Lung (tissue), 12 donors: ENCODE results near the gene PDZD2. TPM values are rescaled to one million over a fixed set of nuclear protein-coding genes. Genes with fewer than 3 reads are reported as not detected.

Experiments
- ATAC-seq: fragments of 200-7000 bp; cut with Tn5 transposase; one replicate; pipeline ENCODE4 v1.9.1; 2020; ENCODE audit warnings: moderate number of reproducible peaks; ENCODE audit not compliant: insufficient read depth, low FRiP score
- DNase-seq, 3 donors: peaks; one replicate each; pipeline ENCODE4 v3.0.0-alpha.2; 2013 to 2017
- H3K27ac ChIP-seq, 2 donors: one replicate each; pipeline ENCODE4 v1.5.1; 2013; ENCODE audit warnings: mild to moderate bottlenecking in 2 of 2, moderate library complexity in 2 of 2, control low read depth in 1 of 2, inconsistent platforms in 1 of 2, low read depth in 1 of 2, low read length in 1 of 2
- H3K27me3 ChIP-seq, 3 donors: one replicate each; pipeline ENCODE4 v1.5.1; 2013; ENCODE audit warnings: low read length in 2 of 3; ENCODE audit not compliant: control insufficient read depth in 3 of 3, insufficient read depth in 3 of 3
- H3K36me3 ChIP-seq, 4 donors: one replicate each; pipeline ENCODE4 v1.5.1; 2013; ENCODE audit warnings: low read length in 4 of 4, mild to moderate bottlenecking in 1 of 4, moderate library complexity in 1 of 4; ENCODE audit not compliant: control insufficient read depth in 4 of 4, insufficient read depth in 4 of 4
- H3K4me1 ChIP-seq, 5 donors: one replicate each; pipeline ENCODE4 v1.5.1; 2013; ENCODE audit warnings: low read length in 5 of 5, mild to moderate bottlenecking in 2 of 5, moderate library complexity in 1 of 5; ENCODE audit not compliant: control insufficient read depth in 5 of 5, insufficient read depth in 5 of 5
- H3K4me3 ChIP-seq: one replicate; pipeline ENCODE4 v1.5.1; 2013; ENCODE audit warnings: mild to moderate bottlenecking, control low read depth, moderate library complexity
- H3K9ac ChIP-seq, 2 donors: one replicate each; pipeline ENCODE4 v1.5.1; 2013; ENCODE audit warnings: low read length in 2 of 2, control low read depth in 1 of 2; ENCODE audit not compliant: insufficient read depth in 1 of 2
- H3K9me3 ChIP-seq, 4 donors: one replicate each; pipeline ENCODE4 v1.5.1; 2013; ENCODE audit warnings: low read length in 3 of 4, mild to moderate bottlenecking in 1 of 4, moderate library complexity in 1 of 4; ENCODE audit not compliant: control insufficient read depth in 4 of 4, insufficient read depth in 3 of 4
- CTCF ChIP-seq: IDR thresholded peaks from 2 replicates; pipeline ENCODE4 v1.5.1; 2012; ENCODE audit warnings: mild to moderate bottlenecking; ENCODE audit errors: control extremely low read depth, extremely low read depth
- WGBS, 2 donors: extraction: QIAGEN DNeasy Blood & Tissue Kit; methylation state at CpG; one replicate each; pipeline ENCODE4 v1.1.7; 2013; 5-methylcytosine and 5-hydroxymethylcytosine counted together
- polyA plus RNA-seq, 2 donors: library from polyadenylated mRNA; stranded (reverse); fragments of 200-250 nt; gene quantifications; one replicate each; pipeline ENCODE4 v1.2.1, GENCODE V29; 2013
- total RNA-seq, 2 donors: library from RNA; depleted of rRNA in 1 of 2; stranded (reverse); fragments of >200 nt in 1 of 2; gene quantifications; one replicate each; pipeline ENCODE4 v1.2.1, GENCODE V29; 2014 to 2021
- donor health status: control.
- donor health status: control.
- donor health status: Bipolar disorder and iron deficiency.
- donor health status: healthy.
- donor health status: DM: yes; HTN: yes; CAD: no.

PDZD2 gene
- total and polyA plus RNA-seq, 4 donors, result 9.2 to 56.3 (median 24.8) TPM

DNA sequence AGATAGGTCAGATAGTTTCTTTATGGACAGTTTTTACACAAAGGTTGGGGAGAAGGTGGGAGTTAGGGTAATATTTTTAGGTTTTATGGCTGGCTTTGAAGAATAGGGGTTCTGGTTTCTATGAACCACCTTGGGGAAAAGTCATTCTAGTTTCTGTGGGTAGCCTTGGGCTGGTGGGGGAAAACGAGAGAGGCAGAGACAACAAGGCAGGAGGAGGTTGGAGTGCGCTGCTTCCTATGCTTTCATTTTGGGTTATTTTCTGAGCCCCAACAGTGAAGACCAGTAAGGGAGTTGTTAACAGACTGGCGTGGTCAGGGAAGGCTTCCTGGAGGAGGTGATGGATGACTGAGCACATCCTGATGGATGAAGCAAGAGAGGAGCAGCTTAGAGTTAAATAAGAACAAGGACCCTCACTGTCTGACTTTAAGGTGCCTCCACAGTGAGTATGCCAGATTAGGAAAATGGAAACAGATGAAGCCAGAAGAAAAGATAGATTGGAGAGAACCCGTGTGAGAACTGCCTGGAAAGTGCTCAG, 81.9 kb downstream of the PDZD2 start:
- Histone ChIP-seq H3K9me3 (no peaks in the 10 kb centered on the region), H3K36me3 (no peaks in the 10 kb centered on the region), H3K27me3 (no peaks in the 10 kb centered on the region), H3K4me3 (peak overlapping the region; percentile 16), H3K9ac (no peak overlapping the region), H3K4me1 (no peaks in the 10 kb centered on the region), H3K27ac (no peak overlapping the region)
- WGBS, 2 donors, result 87% methylated on average over 4 of the region's 4 CpGs
- ATAC-seq (no peak), DNase-seq (no peak)
- TF ChIP-seq CTCF, result no peak

GRCh38 chr5:31722111-31722510, 83.2 kb downstream of the PDZD2 start:
- no peaks in the 10 kb centered on the region for H3K27me3 ChIP-seq
- DNase-seq (no peak), ATAC-seq (no peak)
- no peaks in the 10 kb centered on the region for H3K9me3 ChIP-seq
- TF ChIP-seq CTCF, result no peak
- no peaks in the 10 kb centered on the region for H3K36me3 ChIP-seq
- H3K4me3 ChIP-seq, result no peak overlapping the region
- 84 to 90% methylated on average over 4 of the region's 4 CpGs for WGBS, 2 donors
- H3K9ac ChIP-seq, result no peak overlapping the region
- H3K27ac ChIP-seq, result no peak overlapping the region
- H3K4me1 ChIP-seq, result peaks cover 0 to 5% (median 0%) of the 10 kb centered on the region in 5 donors

DNA sequence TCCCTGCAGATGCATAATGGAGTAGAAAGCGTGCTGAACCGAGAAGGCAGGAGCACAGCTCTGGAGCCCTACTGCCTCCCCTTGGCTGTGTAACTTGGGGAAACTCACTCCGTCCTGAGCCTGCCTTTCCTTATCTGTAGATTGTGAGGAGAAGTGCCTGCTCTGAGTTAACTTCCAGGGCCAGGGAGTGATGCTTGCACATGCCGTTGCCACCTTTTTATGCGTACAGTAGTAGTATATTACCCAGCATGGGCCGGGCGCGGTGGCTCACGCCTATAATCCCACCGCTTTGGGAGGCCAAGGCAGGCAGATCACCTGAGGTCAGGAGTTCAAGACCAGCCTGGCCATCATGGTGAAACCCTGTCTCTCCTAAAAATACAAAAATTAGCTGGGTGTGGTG, 87.1 kb downstream of the PDZD2 start:
- peaks cover 0 to 8% (median 0%) of the 10 kb centered on the region in 5 donors for H3K4me1 ChIP-seq
- no peaks in the 10 kb centered on the region for H3K9me3 ChIP-seq
- 97% methylated on average over 10 of the region's 10 CpGs for WGBS, 2 donors
- no peak overlapping the region for H3K27ac ChIP-seq
- no peaks in the 10 kb centered on the region for H3K27me3 ChIP-seq
- no peak overlapping the region for H3K4me3 ChIP-seq
- no peaks in the 10 kb centered on the region for H3K36me3 ChIP-seq
- no peak for DNase-seq
- no peak for ATAC-seq
- TF ChIP-seq CTCF, result no peak
- H3K9ac ChIP-seq, result no peak overlapping the region

DNA sequence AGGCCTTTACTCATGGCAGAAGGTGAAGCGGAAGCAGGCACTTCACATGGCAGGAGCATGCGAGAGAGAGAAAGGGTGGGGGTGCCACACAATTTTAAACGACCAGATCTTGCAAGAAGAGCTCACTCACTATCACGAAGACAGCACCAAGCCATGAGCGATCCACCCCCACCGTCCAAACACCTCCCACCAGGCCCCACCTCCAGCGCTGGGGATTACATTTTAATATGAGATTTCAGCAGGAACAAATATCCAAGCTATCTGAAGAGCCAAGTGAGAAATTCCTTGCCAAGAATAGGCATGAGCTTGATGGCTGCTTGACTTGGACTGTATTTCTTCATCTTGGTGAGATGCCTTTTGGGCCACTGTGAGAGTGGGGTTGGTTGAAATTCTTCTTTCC, 88.0 kb downstream of the PDZD2 start:
- Histone ChIP-seq H3K4me1 (peaks cover 0 to 11% (median 0%) of the 10 kb centered on the region in 5 donors), H3K9ac (no peak overlapping the region), H3K9me3 (no peaks in the 10 kb centered on the region), H3K27me3 (no peaks in the 10 kb centered on the region), H3K27ac (no peak overlapping the region), H3K4me3 (no peak overlapping the region), H3K36me3 (no peaks in the 10 kb centered on the region)
- no peak for TF ChIP-seq CTCF
- no peak for DNase-seq
- 90 to 94% methylated on average over 7 of the region's 7 CpGs for WGBS, 2 donors
- ATAC-seq, result no peak
